Memory B cell (primary cell): ENCODE results near the gene LIPI.
"Not testable (repeated sequence)": the region's sequence is repeated elsewhere in the genome, so short reads cannot be mapped to it uniquely, and the experiment has no call there.

ENCODE experiments used
- ATAC-seq: fragments of 150-1000 bp; cut with Tn5 transposase; 2 replicates; pipeline ENCODE4 v1.10.0; 2021; ENCODE audit warnings: low read depth, mild to moderate bottlenecking, moderate library complexity
- DNase-seq, 2 donors: peaks; one replicate each; pipeline ENCODE4 v3.0.0; 2022; ENCODE audit warnings: low spot score in 2 of 2
- H3K27ac Mint-ChIP-seq: one replicate; pipeline ENCODE4 v1.8.0; 2022; ENCODE audit warnings: mild to moderate bottlenecking, moderate library complexity, mixed read lengths
- H3K27me3 Mint-ChIP-seq: one replicate; pipeline ENCODE4 v1.8.0; 2022; ENCODE audit warnings: mixed read lengths
- H3K36me3 Mint-ChIP-seq: one replicate; pipeline ENCODE4 v1.8.0; 2022; ENCODE audit warnings: mild to moderate bottlenecking, mixed read lengths
- H3K4me1 Mint-ChIP-seq: one replicate; pipeline ENCODE4 v1.8.0; 2022; ENCODE audit warnings: mixed read lengths
- H3K4me3 Mint-ChIP-seq: one replicate; pipeline ENCODE4 v1.8.0; 2022; ENCODE audit warnings: mild to moderate bottlenecking, moderate library complexity, mixed read lengths
- H3K9me3 Mint-ChIP-seq: one replicate; pipeline ENCODE4 v1.8.0; 2022; ENCODE audit warnings: mixed read lengths

The LIPI gene

DNA sequence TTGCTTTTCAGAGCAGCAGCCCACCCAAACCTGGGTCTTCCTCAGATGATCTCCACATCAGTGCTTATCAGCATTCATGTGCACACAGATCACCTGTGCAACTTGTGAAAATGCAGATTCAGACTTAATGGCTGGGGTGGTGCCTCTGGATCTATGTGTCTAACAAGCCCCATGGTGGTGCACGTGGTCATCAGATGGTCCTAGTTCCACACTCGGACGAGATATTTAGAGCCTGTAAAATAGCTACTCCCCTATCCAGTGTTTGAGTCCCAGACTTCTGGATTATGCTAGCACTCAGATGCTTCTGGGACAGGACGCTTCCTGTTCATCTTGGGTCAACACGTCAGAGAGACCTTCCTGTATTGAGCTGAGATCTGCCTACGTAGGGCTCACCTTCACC, 114.2 kb downstream of the LIPI start:
- Mint-ChIP-seq H3K9me3 (peaks cover 5% of the 10 kb centered on the region), H3K36me3 (peaks cover 10% of the 10 kb centered on the region), H3K27me3 (no peaks in the 10 kb centered on the region), H3K4me3 (no peak overlapping the region), H3K4me1 (peaks cover 5% of the 10 kb centered on the region), H3K27ac (no peak overlapping the region)
- DNase-seq (no peak), ATAC-seq (no peak)

DNA sequence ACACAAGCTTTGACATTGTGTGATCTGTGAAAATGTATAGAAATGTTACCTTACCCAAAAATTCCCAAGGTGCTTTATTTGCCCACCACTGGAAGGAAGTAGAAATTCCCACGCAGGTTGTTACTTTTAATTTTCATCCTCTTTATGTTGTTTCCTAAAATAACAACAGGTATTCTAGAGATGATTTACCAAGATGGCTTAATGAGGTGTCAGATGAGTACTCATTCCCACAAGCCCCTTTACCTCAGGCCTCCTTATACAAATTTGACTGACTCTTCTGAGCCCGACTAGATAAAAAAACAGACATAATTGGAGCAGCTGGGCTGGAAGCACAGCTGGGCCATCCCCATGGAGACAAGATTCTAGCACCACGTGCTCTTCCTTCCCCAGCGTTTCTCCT, 114.6 kb downstream of the LIPI start:
- no peak overlapping the region for H3K4me3 Mint-ChIP-seq
- DNase-seq (no peak), ATAC-seq (no peak)
- peaks cover 5% of the 10 kb centered on the region for H3K9me3 Mint-ChIP-seq
- H3K4me1 Mint-ChIP-seq = peaks cover 5% of the 10 kb centered on the region
- no peaks in the 10 kb centered on the region for H3K27me3 Mint-ChIP-seq
- H3K36me3 Mint-ChIP-seq = peaks cover 12% of the 10 kb centered on the region
- H3K27ac Mint-ChIP-seq = no peak overlapping the region

DNA sequence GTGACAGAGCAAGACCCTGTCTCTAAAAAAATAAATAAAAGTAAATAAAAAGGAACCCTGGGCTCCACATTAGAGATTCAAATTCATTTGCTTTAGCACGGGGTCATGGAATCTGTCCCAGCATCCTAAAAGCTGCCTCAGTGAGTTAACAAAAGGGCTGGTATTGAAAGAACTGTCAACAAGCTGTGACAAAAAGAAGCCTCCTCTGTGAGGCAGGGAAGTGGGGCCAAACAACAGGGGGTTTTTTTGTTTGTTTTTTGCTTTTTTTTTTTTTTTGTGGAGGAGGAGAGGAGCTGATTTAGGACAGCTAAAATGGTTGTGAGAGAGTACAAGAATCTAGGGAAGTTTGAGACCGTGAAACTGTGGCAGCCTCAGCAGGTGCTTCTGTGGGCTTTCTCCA, 115.7 kb downstream of the LIPI start:
- H3K4me3 Mint-ChIP-seq = no peak overlapping the region
- no peaks in the 10 kb centered on the region for H3K27me3 Mint-ChIP-seq
- H3K27ac Mint-ChIP-seq = no peak overlapping the region
- H3K36me3 Mint-ChIP-seq = peaks cover 12% of the 10 kb centered on the region
- DNase-seq (no peak), ATAC-seq (no peak)
- H3K4me1 Mint-ChIP-seq = peaks cover 5% of the 10 kb centered on the region
- peaks cover 5% of the 10 kb centered on the region for H3K9me3 Mint-ChIP-seq

DNA sequence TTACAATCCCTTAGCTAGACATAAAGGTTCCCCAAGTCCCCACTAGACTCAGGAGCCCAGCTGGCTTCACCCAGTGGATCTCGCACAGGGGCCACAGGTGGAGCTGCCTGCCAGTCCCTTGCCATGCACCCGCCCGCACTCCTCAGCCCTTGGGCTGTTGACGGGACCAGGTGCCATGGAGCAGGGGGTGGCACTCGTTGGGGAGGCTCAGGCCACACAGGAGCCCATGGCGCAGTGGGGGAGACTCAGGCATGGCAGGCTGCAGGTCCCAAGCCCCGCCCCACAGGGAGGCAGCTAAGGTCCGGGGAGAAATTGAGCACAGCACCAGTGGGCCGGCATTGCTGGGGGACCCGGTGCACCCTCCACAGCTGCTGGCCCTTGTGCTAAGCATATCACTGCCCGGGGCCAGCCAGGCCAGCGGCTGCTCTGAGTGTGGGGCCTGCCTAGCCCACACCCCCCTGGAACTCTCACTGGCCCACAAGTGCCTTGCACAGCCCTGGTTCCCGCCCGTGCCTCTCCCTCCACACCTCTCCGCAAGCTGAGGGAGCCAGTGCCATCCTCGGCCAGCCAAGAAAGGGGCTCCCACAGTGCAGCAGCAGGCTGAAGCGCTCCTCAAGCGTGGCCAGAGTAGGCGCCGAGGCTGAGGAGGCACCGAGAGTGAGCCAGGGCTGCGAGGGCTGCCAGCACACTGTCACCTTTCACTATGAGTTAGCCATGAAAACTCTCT, 117.8 kb downstream of the LIPI start:
- Mint-ChIP-seq H3K27me3 (no peaks in the 10 kb centered on the region), H3K4me1 (peaks cover 3% of the 10 kb centered on the region), H3K4me3 (no peak overlapping the region), H3K27ac (no peak overlapping the region), H3K9me3 (peaks cover 5% of the 10 kb centered on the region), H3K36me3 (peaks cover 13% of the 10 kb centered on the region)
- ATAC-seq = no peak
- no peak for DNase-seq

DNA sequence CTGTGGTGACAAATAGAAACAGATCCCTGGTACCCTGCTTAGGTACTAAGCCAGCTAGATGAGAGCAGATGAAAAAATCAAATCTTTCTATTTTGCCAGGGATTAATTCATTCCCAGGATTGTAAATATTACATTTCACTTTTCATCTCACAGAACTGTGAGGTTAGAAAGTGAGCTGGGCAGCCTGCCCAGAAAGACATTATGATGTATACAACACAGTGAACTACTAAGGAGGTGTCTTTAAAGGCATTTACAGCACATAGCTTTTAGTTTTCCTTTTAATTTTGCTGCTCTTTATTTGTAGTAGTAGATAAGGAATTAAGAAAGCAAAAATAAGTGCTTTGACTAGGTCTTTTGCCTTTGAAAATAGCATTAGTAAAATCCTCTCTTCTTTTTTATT, 120.6 kb downstream of the LIPI start:
- not testable (repeated sequence) for H3K4me1 Mint-ChIP-seq, H3K27me3 Mint-ChIP-seq, H3K27ac Mint-ChIP-seq, ATAC-seq, DNase-seq, H3K9me3 Mint-ChIP-seq, H3K4me3 Mint-ChIP-seq
- H3K36me3 Mint-ChIP-seq = peaks cover 11% of the 10 kb centered on the region

DNA sequence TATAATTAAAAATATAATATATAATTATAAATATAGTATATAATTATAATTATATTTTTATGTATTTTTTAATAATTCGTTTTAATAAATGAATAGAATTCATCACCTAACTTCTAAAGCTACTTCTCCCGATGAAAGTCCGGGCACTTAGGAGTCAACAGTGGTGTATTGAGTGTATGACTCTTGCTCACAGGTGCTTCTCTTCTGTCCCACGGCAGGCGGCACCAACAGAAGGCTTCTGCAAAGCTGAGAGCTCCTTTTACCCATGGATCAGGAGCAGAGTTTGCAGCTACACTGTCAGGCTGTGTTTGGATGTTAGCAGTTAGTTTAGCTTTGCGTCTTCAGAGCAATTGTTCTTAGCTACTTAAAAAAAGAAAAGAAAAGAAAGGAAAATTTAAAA, 122.4 kb downstream of the LIPI start:
- H3K4me3 Mint-ChIP-seq = no peak overlapping the region
- no peaks in the 10 kb centered on the region for H3K27me3 Mint-ChIP-seq
- H3K27ac Mint-ChIP-seq = no peak overlapping the region
- H3K4me1 Mint-ChIP-seq = no peaks in the 10 kb centered on the region
- H3K9me3 Mint-ChIP-seq = peaks cover 2% of the 10 kb centered on the region
- no peak for DNase-seq
- ATAC-seq = no peak
- peaks cover 13% of the 10 kb centered on the region for H3K36me3 Mint-ChIP-seq

DNA sequence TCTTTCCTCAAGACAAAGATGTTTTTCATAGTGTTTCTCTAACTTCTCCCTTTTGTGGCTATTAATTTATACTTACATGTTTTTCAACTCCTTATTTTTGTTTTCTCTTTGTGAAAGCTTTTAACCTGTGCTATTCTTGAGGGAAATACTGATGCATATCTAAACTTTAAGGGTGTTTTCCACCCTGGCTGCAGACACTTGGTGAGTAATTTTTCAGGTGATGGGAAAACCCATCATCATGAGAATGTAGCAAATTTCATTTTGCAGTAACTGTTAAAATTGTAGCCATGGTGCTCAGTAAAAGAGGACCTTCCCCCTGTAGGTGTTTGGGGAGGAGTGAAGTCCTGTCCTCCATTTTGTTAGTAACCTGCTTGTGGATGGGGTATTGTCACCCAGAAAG, 124.2 kb downstream of the LIPI start:
- no peaks in the 10 kb centered on the region for H3K4me1 Mint-ChIP-seq
- no peak overlapping the region for H3K27ac Mint-ChIP-seq
- ATAC-seq (no peak), DNase-seq (no peak)
- H3K27me3 Mint-ChIP-seq = no peaks in the 10 kb centered on the region
- no peak overlapping the region for H3K4me3 Mint-ChIP-seq
- peaks cover 11% of the 10 kb centered on the region for H3K36me3 Mint-ChIP-seq
- peaks cover 4% of the 10 kb centered on the region for H3K9me3 Mint-ChIP-seq

DNA sequence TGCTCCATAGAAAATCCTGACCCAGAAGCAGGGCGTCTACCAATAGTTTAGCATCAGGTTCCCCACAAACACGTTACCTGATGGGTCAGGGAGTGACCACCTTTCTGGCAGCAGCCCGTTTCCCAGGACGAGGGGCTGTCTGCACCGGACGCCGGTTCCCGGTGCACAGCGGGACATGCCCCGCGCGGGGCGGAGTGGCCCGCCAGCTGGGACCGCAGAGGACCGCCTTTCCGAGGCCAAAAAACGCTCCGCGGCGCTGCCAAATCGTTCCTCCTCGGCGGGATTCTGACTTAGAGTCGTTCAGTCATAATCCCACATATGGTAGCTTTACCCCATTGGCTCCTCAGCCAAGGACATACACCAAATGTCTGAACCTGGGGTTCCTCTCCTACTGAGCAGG, 126.1 kb downstream of the LIPI start:
- Mint-ChIP-seq H3K27ac (no peak overlapping the region), H3K27me3 (no peaks in the 10 kb centered on the region), H3K36me3 (peaks cover 6% of the 10 kb centered on the region), H3K9me3 (peaks cover 1% of the 10 kb centered on the region), H3K4me3 (no peak overlapping the region), H3K4me1 (no peaks in the 10 kb centered on the region)
- no peak for DNase-seq
- no peak for ATAC-seq

DNA sequence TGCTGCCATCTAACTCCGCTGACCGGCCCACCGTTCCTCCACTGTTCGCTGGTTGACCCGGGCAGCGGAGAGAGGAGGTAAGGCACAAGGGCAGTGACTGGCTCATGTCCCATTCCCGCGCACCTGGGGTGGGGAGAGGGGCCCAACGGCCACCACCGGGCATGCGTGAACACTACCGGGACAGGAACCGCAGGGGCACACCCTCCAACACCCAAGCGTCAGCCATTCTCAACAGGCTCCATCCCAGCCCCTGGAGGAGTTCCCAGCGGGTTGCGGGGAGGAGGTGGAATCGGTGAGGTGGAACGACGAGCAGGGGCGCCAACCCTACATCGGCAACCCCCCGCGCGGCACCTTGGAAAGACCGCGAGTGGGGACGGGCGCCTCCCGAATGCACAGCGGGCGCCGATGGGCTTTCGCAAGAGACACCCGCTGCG, 126.7 kb downstream of the LIPI start:
- H3K27ac Mint-ChIP-seq = no peak overlapping the region
- ATAC-seq (no peak), DNase-seq (no peak)
- H3K4me3 Mint-ChIP-seq = no peak overlapping the region
- H3K27me3 Mint-ChIP-seq = no peaks in the 10 kb centered on the region
- H3K9me3 Mint-ChIP-seq = peaks cover 1% of the 10 kb centered on the region
- peaks cover 6% of the 10 kb centered on the region for H3K36me3 Mint-ChIP-seq
- H3K4me1 Mint-ChIP-seq = no peaks in the 10 kb centered on the region

DNA sequence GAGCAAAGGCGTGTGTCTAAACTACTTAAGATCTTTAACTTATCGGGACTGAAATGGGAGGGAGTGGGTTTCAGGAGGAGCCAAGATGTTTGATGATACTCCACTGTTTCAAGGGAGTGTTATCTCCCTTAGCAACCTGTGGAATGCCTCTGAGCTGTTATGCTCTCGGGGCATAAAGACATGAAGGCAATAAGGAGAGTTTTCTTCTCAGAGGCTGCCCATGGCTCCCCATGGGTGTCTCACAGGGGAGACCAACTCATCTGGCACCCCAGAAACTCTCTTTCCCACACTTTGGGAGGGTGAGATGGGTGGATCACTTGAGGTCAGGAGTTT, 130.0 kb downstream of the LIPI start:
- Mint-ChIP-seq H3K36me3 (peaks cover 10% of the 10 kb centered on the region), H3K4me1 (peaks cover 7% of the 10 kb centered on the region), H3K4me3 (no peak overlapping the region), H3K27ac (no peak overlapping the region), H3K9me3 (peaks cover 10% of the 10 kb centered on the region), H3K27me3 (no peaks in the 10 kb centered on the region)
- ATAC-seq (no peak), DNase-seq (no peak)

DNA sequence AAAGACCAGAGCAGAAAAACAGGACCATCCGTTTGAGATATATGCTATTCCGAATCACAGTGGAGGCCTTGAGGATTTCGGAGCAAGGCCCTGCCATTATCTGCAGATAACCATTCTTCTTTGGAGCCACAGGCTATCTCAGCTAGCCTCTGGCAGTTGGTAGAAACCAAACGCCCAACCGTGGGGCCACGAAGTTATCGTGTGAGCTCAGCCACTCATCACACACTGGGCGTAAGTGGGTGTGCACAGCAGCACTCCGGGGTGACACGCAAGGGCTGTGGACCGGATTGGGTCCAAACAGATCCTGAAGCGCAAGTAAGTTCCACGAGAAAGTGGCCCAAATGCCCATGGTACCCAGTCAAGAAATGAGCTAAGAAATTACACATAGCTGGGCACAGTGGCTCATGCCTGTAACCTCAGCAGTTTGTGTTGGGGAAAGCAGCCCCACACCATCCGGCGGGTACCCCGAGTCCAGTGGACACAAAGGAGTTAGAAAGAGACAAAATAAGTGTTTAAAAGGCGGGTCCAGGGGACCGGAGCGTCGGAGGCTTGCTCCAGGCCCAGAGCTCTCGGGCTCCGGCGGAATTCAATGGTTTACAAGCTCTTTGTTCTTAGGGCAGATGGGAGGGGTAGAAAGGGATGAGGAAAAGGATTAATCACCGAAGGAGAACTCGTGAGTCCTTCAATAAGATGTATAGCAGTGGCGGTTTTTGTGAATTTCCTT, 130.6 kb downstream of the LIPI start:
- Mint-ChIP-seq H3K27ac (no peak overlapping the region), H3K4me3 (no peak overlapping the region)

DNA sequence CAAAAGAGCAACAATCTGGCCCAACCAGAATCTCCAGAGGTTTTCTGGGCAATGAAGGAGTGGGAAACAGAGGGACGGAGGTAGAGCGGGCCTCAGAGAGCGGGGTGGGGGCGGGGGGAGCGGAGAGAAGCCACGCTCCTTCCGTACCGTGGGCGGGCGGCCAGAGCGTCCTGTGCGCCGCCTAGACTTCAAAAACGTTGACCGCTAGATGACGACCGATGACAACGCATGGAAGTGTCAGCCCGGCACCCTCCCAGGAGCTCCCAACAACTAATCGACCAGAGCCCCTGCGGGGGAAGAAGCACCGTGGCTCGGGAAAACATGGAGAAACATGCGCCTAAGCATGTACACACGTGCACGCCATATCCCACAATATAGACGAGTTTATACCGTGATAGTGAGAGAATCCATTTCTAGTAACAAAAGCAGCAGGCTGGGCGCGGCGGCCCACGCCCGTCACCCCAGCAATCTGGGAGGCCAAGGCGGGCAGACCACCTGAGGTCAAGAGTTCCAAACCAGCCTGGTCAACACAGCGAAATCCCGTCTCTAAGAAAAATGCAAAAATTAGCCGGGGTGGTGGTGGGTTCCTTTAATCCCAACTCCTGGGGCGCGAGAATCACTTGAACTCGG, 131.9 kb downstream of the LIPI start:
- H3K4me1 Mint-ChIP-seq = peaks cover 7% of the 10 kb centered on the region
- H3K36me3 Mint-ChIP-seq = peaks cover 8% of the 10 kb centered on the region
- H3K27me3 Mint-ChIP-seq = no peaks in the 10 kb centered on the region
- peaks cover 10% of the 10 kb centered on the region for H3K9me3 Mint-ChIP-seq
- DNase-seq (no peak), ATAC-seq (no peak)
- no peak overlapping the region for H3K27ac Mint-ChIP-seq
- no peak overlapping the region for H3K4me3 Mint-ChIP-seq

More for the DNA sequence above, 130.6 kb downstream of the LIPI start:
- H3K36me3 Mint-ChIP-seq = peaks cover 10% of the 10 kb centered on the region
- H3K27me3 Mint-ChIP-seq = no peaks in the 10 kb centered on the region
- DNase-seq (no peak), ATAC-seq (no peak)
- H3K9me3 Mint-ChIP-seq = peaks cover 10% of the 10 kb centered on the region
- H3K4me1 Mint-ChIP-seq = peaks cover 7% of the 10 kb centered on the region

DNA sequence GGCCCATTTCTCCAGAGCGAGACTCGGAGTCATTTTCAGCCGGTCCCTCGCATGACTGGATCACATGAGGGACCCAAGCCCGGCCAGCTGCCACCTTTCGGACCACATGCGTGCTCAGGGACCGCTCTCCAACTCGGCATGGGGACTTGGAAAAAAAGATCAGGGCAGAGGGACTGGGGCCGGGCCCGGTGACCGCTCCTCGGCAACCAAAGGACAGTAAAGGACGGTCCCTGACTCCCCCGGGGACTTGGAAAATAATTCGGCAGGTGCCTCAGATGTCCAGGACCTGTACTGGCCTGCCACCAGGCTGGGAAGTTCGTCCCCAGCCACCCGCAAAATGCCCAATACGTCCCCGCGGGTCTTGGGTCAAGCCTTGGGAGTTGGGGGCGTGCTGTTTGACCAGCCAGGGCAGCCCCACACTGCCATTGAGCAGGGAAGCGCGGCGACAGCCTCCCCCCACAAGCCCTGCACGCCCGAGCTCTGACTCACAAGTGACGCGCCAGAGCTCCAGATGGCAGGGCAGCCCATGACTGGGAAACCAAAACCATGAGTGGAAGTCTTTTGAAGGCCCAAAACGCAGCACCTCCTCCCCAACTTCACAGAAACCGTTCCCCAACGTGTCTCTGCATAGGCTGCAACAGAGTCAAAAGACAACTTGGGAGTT, 134.5 kb downstream of the LIPI start:
- Mint-ChIP-seq H3K9me3 (peaks cover 9% of the 10 kb centered on the region), H3K27ac (no peak overlapping the region), H3K4me1 (peaks cover 7% of the 10 kb centered on the region), H3K27me3 (no peaks in the 10 kb centered on the region), H3K36me3 (peaks cover 5% of the 10 kb centered on the region), H3K4me3 (peak overlapping the region; percentile 60)
- ATAC-seq (peak; percentile 78), DNase-seq (no peak)
